HG03175 (cell line): ENCODE data around the gene RTF1.
"Not testable (repeated sequence)": the region's sequence is repeated elsewhere in the genome, so short reads cannot be mapped to it uniquely, and the experiment has no call there.

Experiments used
- ATAC-seq: cut with Tn5 transposase; IDR thresholded peaks from one replicate; pipeline ENCODE4 v1.9.1; 2021; ENCODE audit warnings: mild to moderate bottlenecking, moderate library complexity; ENCODE audit not compliant: unreplicated experiment

RTF1 gene

GRCh38 chr15:41416742-41417417 is at the start of gene RTF1:
RTF1 (plus strand) TSS chr15:41417095; CDS start chr15:41417116, 21 bp downstream.
- ATAC-seq, result peak; percentile 83

- no peak for ATAC-seq
Observed at GRCh38 chr15:41367418-41367817, 49.5 kb upstream of the RTF1 start.

- no peak for ATAC-seq
Observed at GRCh38 chr15:41377978-41378377, 38.9 kb upstream of the RTF1 start.

DNA sequence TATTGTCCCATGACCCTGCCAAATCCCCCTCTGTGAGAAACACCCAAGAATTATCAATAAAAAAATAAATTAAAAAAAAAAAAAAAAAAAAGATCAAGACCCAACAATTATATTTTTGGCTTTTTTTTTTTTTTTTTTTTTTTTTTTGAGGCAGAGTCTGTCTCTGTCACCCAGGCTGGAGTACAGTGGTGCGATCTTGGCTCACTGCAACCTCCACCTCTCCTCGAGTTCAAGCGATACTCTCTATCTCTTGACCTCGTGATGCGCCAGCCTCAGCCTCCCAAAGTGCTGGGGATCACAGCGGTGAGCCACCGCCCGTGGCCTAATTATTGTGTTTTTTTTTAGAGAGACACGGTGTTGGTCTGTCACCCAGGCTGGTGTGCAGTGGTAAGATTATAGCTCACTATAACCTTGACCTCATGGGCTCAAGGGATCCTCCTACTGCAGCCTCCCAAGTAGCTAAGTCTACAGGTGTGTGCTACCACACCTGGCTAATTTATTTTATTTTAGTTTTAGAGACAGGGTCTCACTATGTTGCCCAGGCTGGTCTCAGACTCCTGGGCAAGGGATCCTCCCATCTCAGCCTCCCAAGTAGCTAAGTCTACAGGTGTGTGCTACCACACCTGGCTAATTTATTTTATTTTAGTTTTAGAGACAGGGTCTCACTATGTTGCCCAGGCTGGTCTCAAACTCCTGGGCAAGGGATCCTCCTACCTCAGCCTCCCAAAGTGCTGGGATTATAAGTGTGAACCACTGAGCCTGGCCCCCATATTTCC is 32.7 kb upstream of the RTF1 start:
- not testable (repeated sequence) for ATAC-seq

GRCh38 chr15:41387646-41388045 is 29.2 kb upstream of the RTF1 start:
- no peak for ATAC-seq

DNA sequence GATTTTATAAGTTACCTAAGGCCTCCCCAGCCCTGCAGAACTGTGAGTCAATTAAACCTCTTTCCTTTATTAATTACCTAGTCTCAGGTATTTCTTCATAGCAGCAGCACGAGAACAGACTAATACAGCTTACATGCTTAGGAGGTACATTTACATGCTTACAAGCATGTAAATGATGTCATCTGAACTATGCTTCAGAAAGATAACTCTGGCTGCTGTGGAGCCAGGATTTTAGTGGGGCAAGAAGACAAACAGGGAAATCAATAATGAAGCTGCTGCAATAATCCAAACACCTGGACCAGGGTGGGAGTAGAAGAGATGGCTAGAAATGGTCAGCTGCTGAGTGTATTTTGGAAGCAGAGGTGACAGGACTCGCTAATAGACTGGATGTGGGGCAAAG is 24.2 kb upstream of the RTF1 start:
- ATAC-seq, result no peak

DNA sequence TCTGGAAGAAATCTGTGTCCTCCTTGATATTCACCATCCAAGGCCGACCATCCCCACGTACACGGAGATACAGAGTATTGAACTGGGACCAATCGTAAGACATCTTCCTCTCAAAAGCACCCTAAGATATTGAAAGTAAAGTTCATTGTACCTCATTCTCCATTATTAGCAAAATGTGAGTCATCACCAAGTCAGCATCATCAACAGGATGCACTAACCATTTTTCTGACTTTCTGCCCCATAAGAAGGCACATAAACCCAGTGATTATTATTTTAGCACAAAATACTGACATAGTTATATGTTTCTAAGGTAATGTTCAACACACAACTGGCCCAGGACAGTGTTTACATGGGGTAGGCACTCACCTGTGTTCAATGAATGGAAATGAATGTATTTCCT is 22.0 kb upstream of the RTF1 start:
- no peak for ATAC-seq

DNA sequence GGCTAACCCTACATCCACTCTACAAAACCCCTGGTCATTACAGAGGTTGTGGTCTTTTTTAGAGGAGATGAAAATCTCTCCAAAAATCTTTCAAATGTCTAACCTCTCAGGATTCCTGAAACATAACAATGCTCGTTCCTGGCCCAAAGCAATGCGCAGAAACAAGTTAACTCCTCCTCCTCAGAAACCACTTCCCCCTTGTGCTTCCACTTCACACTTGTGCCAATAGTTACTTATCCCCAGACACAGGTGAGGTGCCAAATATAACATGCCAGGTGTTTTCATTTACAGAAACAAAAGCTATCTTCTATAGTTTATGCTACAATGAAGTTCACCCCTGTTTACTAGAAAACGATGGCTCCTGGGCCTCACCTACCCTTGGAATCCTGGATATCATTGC is 20.8 kb upstream of the RTF1 start:
- ATAC-seq, result no peak

GRCh38 chr15:41401904-41402267 is 15.0 kb upstream of the RTF1 start:
- ATAC-seq, result peak; percentile 18

GRCh38 chr15:41407341-41407740 is 9.6 kb upstream of the RTF1 start:
- ATAC-seq, result no peak

DNA sequence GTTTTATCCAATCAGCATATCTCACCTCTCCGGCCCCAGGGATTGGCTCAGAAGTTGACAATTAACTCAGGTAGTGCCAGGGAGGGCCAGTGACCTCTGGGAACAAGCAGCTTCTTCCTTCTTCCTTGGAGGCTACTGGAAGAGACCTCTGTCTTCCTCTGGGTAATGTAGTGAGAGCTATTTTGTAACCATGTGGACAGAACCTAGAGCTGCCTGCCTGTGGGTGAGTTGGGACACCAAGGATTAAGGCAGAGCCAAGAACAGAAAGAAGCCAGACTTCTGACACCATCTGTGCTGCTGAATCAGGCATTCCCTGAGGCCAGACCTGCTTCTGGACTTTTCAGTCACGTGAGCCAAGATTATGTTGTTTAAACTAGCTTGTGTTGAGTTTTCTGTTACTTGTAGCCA is 8.7 kb upstream of the RTF1 start:
- no peak for ATAC-seq

DNA sequence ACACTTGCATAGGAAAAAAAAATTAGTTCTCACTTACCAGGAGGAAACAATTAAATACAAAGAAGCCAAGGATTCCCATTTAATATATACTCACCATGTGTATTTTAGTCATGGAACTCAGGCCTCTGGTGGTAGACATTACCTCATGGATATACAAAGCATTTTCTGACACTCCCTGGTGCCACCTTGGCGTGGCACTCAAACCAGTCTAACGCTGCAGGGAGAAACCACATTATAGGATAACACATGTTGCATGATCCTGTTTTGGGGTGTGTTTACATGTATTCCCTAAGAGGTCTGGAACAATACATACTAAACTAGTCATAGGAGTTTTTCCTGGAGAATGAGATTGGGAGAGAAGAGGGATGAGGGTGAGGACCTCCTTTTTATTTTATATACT is 5.9 kb upstream of the RTF1 start:
- ATAC-seq, result no peak

DNA sequence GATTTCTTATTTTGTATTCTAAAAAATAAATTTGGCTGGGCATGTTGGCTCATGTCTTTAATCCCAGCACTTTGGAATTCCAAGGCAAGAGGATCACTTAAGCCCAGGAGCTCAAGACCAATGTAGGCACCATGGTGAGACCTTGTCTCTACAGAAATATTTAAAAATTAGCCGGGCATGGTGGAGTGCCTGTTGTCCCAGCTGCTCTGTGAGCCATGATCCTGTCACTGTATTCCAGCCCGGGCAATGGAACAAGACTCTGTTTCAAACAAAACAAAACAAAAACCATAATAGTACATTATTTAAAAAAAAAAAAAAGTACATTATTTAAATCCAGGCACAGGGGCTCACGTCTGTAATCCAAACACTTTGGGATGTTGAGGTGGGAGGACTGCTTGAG is 5.5 kb upstream of the RTF1 start:
- ATAC-seq, result no peak

DNA sequence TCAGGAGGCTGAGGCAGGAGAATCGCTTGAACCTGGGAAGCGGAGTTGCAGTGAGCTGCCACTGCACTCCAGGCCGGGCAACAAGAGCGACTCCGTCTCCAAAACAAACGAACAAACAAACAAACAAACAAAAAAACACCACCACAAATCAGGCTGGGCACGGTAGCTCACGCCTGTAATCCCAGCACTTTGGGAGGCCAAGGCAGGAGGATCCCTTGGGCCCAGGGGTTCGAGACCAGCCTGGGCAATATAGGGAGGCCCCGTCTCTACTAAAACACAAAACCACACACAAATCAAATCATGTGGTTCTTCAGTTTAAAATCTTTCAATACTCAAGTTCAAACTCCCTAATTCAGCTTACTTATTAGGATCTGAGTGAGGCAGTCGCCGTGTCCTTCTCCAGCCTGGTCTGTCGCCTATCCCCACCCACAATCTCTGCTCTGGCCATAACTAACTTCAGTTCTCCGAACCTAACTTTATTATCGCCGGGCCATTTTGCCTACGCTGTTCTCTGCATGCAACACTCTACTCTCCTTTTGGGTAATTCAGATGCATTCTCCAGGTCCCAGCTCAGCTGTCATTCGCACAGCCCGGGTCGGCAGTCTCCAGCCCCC is 660 bp upstream of the RTF1 start:
- peak; percentile 6 for ATAC-seq

DNA sequence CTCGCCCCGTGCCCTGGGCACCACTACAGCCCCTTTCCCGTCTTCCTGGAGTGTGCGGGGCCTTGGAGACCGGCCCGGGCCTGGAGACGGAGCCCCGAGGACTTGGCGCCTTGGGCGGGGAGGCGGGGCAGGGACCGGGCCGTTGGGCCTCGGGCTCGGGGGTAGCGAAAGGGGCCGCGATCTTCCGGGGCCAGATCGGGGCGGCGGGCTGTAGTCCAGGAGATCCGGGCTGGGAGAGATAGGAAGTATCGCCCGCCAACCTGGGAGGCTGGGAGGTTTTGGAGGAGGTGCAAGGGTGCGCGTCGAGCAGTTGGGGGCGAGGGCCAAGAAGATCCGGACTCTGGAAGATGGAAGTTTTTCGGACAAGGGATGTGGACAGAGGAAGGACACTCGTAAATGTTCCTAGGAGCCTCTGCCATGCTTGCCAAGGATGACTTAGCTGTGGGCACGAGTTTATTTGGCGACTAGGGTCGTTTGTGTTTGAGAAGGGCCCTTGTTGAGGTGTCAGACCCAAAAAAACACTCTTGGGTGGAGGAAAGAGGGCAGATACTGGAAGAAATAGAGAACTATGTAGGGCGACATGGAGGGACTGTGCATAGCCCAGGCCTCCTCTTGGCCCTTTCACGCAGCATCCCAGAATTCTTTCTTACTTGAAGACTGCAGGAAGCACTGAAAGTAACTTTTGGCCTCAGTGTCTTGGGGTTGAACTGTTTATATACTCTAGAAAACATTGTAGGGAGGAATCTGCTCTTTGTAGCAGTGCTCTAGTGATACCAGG is 712 bp downstream of the RTF1 start:
- peak; percentile 31 for ATAC-seq

GRCh38 chr15:41423979-41424659 is 7.2 kb downstream of the RTF1 start:
- peak; percentile 88 for ATAC-seq

DNA sequence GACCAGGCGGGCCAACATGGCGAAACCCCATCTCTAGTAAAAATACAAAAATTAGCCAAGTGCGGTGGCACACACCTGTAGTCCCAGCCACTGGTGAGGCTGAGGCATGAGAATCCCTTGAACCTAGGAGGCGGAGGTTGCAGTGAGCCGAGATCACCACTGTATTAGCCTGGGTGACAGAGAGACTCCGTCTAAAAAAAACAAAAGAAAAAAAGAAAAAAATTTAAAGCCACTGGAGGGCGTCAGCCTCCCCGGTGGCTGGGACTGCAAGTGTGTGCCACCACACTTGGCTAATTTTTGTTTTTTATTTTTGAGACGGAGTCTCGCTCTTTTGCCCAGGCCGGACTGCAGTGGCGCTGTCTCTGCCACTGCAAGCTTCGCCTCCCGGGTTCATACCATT is 7.9 kb downstream of the RTF1 start:
- ATAC-seq, result no peak

DNA sequence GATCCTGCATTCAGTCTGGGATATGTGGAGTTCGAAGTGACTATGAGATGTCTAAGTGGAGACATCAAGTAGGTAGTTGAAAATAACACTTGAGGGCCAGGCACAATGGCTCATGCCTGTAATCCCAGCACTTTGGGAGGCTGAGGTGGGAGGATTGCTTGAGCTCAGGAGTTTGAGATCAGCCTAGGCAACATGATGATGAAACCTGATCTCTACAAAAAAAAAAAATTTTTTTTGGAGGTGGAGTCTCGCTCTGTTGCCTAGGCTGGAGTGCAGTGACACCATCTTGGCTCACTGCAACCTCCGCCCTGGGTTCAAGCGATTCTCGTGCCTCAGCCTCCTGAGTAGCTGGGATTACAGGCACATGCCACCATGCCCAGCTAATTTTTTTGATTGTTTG is 9.0 kb downstream of the RTF1 start:
- not testable (repeated sequence) for ATAC-seq

DNA sequence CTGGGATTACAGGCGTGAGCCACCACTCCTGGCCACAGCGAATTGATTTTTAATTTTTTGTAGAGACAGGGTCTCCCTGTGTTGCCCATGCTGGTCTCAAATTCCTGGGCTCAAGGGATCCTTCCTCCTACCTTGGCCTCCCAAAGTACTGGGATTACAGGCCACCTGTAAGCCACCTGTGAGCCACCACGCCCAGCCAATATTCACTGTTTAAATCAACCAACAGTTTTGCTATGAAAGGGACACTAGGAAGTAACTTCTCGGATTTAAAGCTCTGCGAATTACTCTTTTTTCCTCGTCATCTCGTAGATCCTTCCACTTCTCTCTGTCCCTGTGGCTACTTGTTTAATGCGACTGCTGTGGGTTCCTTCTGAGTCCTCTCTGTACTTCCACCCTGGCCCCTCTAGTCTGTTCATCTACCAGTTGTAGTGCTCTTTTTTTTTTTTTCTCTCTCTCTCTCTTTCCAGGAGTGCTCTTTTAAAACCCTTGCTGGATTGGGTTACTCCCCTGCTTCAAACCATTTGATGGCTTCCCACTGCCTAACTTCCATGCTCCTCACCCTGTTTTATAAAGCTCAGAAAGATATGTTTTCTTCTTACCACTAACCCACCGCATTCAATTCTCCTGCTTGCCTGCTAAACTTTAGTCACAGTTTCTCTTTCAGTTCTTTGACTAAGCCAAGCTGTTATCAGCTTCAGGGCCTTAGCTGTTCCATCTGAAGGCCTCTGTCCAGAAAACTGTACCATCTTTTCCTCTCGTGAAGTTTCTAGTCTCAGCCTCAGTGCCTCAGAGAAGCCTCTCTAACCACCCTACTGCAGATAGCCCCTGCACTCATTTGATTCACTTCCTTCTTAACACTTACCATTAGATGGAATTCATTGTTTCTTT is 12.4 kb downstream of the RTF1 start:
- peak; percentile 73 for ATAC-seq
